Pancreas (tissue), 10 donors: ENCODE measurements around the gene SIRT5. TPM values are rescaled to one million over a fixed set of nuclear protein-coding genes. Genes with fewer than 3 reads are reported as not detected.

Experiments
- ATAC-seq, 4 donors: fragments of 200-7000 bp; cut with Tn5 transposase; one replicate each; pipeline versions ENCODE4 v1.8.0 to v1.9.1; 2020; ENCODE audit warnings: mild to moderate bottlenecking in 4 of 4, moderate library complexity in 4 of 4
- DNase-seq, 6 donors: peaks; one replicate each; pipeline ENCODE4 v3.0.0-alpha.2; 2020
- FAIRE-seq: peaks from 2 replicates; lab custom pipeline; 2012; peaks lifted over from hg19 to GRCh38; lab: Jason Lieb, UNC
- H3K27ac ChIP-seq, 4 donors: fragments of 200-600 bp; sonication (generic); 1 replicate in 3 of 4; 2 replicates in 1 of 4; pipeline versions ENCODE4 v1.5.0 to v1.8.0; 2020
- H3K27me3 ChIP-seq, 4 donors: fragments of 200-600 bp; one replicate each; pipeline ENCODE4 v1.8.0; 2021
- H3K36me3 ChIP-seq, 3 donors: fragments of 200-600 bp; sonication (generic) in 1 of 3; one replicate each; pipeline versions ENCODE4 v1.5.0 to v1.8.0; 2020 to 2021
- H3K4me1 ChIP-seq, 3 donors: fragments of 200-600 bp; one replicate each; pipeline ENCODE4 v1.8.0; 2021
- H3K4me3 ChIP-seq, 4 donors: fragments of 200-600 bp; sonication (generic) in 2 of 4; one replicate each; pipeline versions ENCODE4 v1.5.0 to v1.8.0; 2020 to 2021
- H3K9me3 ChIP-seq, 4 donors: fragments of 200-600 bp; one replicate each; pipeline ENCODE4 v1.8.0; 2021
- CTCF ChIP-seq, 4 donors: fragments of 200-600 bp; sonication (generic) in 3 of 4; IDR thresholded peaks; one replicate each; pipeline versions ENCODE4 v1.5.0 to v1.8.0; 2021; ENCODE audit warnings: antibody characterized with exemption in 4 of 4
- WGBS, 2 donors: extraction: QIAGEN DNeasy Blood & Tissue Kit; methylation state at CpG; one replicate each; pipeline ENCODE4 v1.1.7; 2013; 5-methylcytosine and 5-hydroxymethylcytosine counted together
- intact Hi-C, 3 donors: fragments of 100-400 bp; cut with DNase I; formaldehyde crosslinking; loops; one replicate each; pipeline versions ENCODE4 v1.11.1 to v1.14.2; 2022
- polyA plus RNA-seq, 2 donors: library from polyadenylated mRNA; stranded (reverse); fragments of 200-250 nt; gene quantifications; one replicate each; pipeline ENCODE4 v1.2.3, GENCODE V29; 2013
- total RNA-seq, 6 donors: library from RNA; stranded (reverse); fragmentation: NEBNext Ultra II Directional in 4 of 6; extraction: Animal tissue kit (Norgen Biotek cat#: 25700) in 4 of 6; gene quantifications; one replicate each; pipeline versions ENCODE4 v1.2.1 to v1.2.4, GENCODE V29; 2021 to 2023
- donor health status: healthy with polysubstance abuse.
- donor health status: DM: no; HTN: no; CAD: no; lungs with moderate emphysema.
- donor health status: DM: no; HTN: no; CAD: no.
- donor health status: control.
- donor health status: control.
- donor health status: Bipolar disorder and iron deficiency.
- donor health status: DM: yes; HTN: yes; CAD: no.
- donor health status: DM: no; HTN: no; CAD: no.
- donor health status: DM: no; HTN: no; CAD: no.
- donor health status: DM: yes; HTN: yes; CAD: no.

The SIRT5 gene
- total and polyA plus RNA-seq, 8 donors = 3.8 to 8.6 (median 4.9) TPM

GRCh38 chr6:13577926-13578325, 3.5 kb downstream of the SIRT5 start:
- ATAC-seq (no peak), DNase-seq (no peak), FAIRE-seq (no peak)
- no peak overlapping the region for H3K27ac ChIP-seq
- 89 to 94% methylated on average over 3 of the region's 3 CpGs for WGBS, 2 donors
- H3K4me3 ChIP-seq = no peak overlapping the region
- H3K9me3 ChIP-seq = no peaks in the 10 kb centered on the region
- peaks cover 0 to 4% (median 0%) of the 10 kb centered on the region in 3 donors for H3K4me1 ChIP-seq
- H3K36me3 ChIP-seq = no peaks in the 10 kb centered on the region
- intact Hi-C loops = no loop called here
- no peak for TF ChIP-seq CTCF (IDR thresholded peaks at IDR 0.05)
- no peaks in the 10 kb centered on the region for H3K27me3 ChIP-seq

GRCh38 chr6:13579911-13580310, 5.5 kb downstream of the SIRT5 start:
- H3K27me3 ChIP-seq = no peaks in the 10 kb centered on the region
- peaks cover 0 to 4% (median 0%) of the 10 kb centered on the region in 3 donors for H3K4me1 ChIP-seq
- no peak overlapping the region for H3K4me3 ChIP-seq
- FAIRE-seq (no peak), DNase-seq (no peak), ATAC-seq (no peak)
- H3K36me3 ChIP-seq = no peaks in the 10 kb centered on the region
- H3K27ac ChIP-seq = no peak overlapping the region
- WGBS, 2 donors = 57 to 61% methylated on average over 1 of the region's 1 CpG
- intact Hi-C loops = no loop called here
- H3K9me3 ChIP-seq = no peaks in the 10 kb centered on the region
- TF ChIP-seq CTCF (IDR thresholded peaks at IDR 0.05) = no peak

- intact Hi-C loops = no loop called here
- Histone ChIP-seq H3K4me3 (no peak overlapping the region), H3K36me3 (no peaks in the 10 kb centered on the region), H3K9me3 (no peaks in the 10 kb centered on the region), H3K27ac (no peak overlapping the region), H3K27me3 (no peaks in the 10 kb centered on the region), H3K4me1 (no peaks in the 10 kb centered on the region)
- ATAC-seq (no peak), FAIRE-seq (no peak), DNase-seq (no peak)
- 86 to 90% methylated on average over 9 of the region's 9 CpGs for WGBS, 2 donors
- no peak for TF ChIP-seq CTCF (IDR thresholded peaks at IDR 0.05)
These were observed 7.4 kb downstream of the SIRT5 start for GRCh38 chr6:13581700-13582229.

- H3K9me3 ChIP-seq = no peaks in the 10 kb centered on the region
- H3K4me3 ChIP-seq = no peak overlapping the region
- no peak overlapping the region for H3K27ac ChIP-seq
- H3K4me1 ChIP-seq = no peaks in the 10 kb centered on the region
- WGBS, 2 donors = 97 to 98% methylated on average over 7 of the region's 7 CpGs
- DNase-seq (no peak), ATAC-seq (no peak), FAIRE-seq (no peak)
- peaks cover 0 to 14% (median 0%) of the 10 kb centered on the region in 3 donors for H3K36me3 ChIP-seq
- TF ChIP-seq CTCF (IDR thresholded peaks at IDR 0.05) = no peak
- no peaks in the 10 kb centered on the region for H3K27me3 ChIP-seq
- intact Hi-C loops = no loop called here
These were observed 12.5 kb downstream of the SIRT5 start for GRCh38 chr6:13586603-13587542.

DNA sequence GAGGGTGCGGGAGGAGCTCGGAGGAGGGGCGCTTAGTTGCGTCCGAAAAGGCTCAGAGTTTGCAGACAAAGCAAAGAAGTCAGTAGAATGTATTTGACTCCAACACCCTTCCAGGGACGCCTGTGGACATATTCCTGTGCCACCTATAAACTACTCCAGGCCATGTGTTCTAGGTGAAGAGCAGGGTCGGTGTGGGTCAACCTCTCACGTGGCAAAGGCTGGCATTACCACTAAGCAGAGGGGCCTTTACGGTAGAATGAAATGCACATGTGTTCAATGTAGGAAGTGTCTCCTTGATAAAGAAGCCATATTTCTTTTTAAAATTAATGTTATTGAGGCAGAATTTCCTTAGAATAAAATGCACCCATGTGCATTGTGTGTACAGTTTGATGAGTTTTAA, 15.4 kb downstream of the SIRT5 start:
- no peak for DNase-seq
- Histone ChIP-seq H3K9me3 (no peaks in the 10 kb centered on the region), H3K4me1 (no peaks in the 10 kb centered on the region), H3K27ac (no peak overlapping the region), H3K4me3 (no peak overlapping the region), H3K27me3 (no peaks in the 10 kb centered on the region), H3K36me3 (peaks cover 0 to 14% (median 0%) of the 10 kb centered on the region in 3 donors)
- no peak for ATAC-seq
- intact Hi-C loops = no loop called here
- no peak for FAIRE-seq
- TF ChIP-seq CTCF (IDR thresholded peaks at IDR 0.05) = no peak
- 91 to 93% methylated on average over 9 of the region's 9 CpGs for WGBS, 2 donors
